Keratinocyte (primary cell): ENCODE results near the gene DDX42. TPM values are rescaled to one million over a fixed set of nuclear protein-coding genes. Genes with fewer than 3 reads are reported as not detected.

Experiments
- DNase-seq: peaks from one replicate; pipeline ENCODE4 v3.0.0-alpha.2; 2011; ENCODE audit warnings: low read depth, missing footprints, low spot score
- FAIRE-seq: peaks from 2 replicates; lab custom pipeline; 2011; peaks lifted over from hg19 to GRCh38; lab: Jason Lieb, UNC
- H2AFZ ChIP-seq: 2 replicates; pipeline ENCODE4 v1.6.0; 2012; ENCODE audit warnings: low read length, control low read depth, inconsistent platforms; ENCODE audit not compliant: control insufficient read depth
- H3K27ac ChIP-seq: 2 replicates; pipeline ENCODE4 v1.5.1; 2011; ENCODE audit warnings: low read length; ENCODE audit not compliant: control insufficient read depth, insufficient read depth
- H3K27me3 ChIP-seq: 3 replicates; pipeline ENCODE4 v1.6.0; 2011; ENCODE audit warnings: low read length; ENCODE audit not compliant: control insufficient read depth, insufficient read depth; ENCODE audit errors: extremely low read depth
- H3K36me3 ChIP-seq, 2 experiments: 2 replicates in 1 of 2; 3 replicates in 1 of 2; pipeline ENCODE4 v1.5.1; 2011; ENCODE audit warnings: low read length in 2 of 2, mild to moderate bottlenecking in 1 of 2; ENCODE audit not compliant: control insufficient read depth in 2 of 2, insufficient read depth in 2 of 2; ENCODE audit errors: extremely low read depth in 1 of 2
- H3K4me1 ChIP-seq: 3 replicates; pipeline ENCODE4 v1.5.1; 2011; ENCODE audit warnings: low read length; ENCODE audit not compliant: control insufficient read depth, insufficient read depth; ENCODE audit errors: extremely low read depth
- H3K4me2 ChIP-seq: 3 replicates; pipeline ENCODE4 v1.6.0; 2011; ENCODE audit warnings: low read depth, low read length; ENCODE audit not compliant: control insufficient read depth, insufficient read depth; ENCODE audit errors: extremely low read depth
- H3K4me3 ChIP-seq, 3 experiments: fragments of 200-600 bp in 1 of 3; sonication (generic) in 1 of 3; 2 replicates in 2 of 3; 3 replicates in 1 of 3; pipeline ENCODE4 v1.5.1; 2011 to 2016; ENCODE audit warnings: low read length in 3 of 3, mild to moderate bottlenecking in 3 of 3, control low read depth in 2 of 3, inconsistent platforms in 1 of 3, low read depth in 1 of 3, mixed read lengths in 1 of 3, mixed run types in 1 of 3, moderate library complexity in 1 of 3; ENCODE audit not compliant: control insufficient read depth in 2 of 3, insufficient read depth in 2 of 3; ENCODE audit errors: extremely low read depth in 1 of 3
- H3K79me2 ChIP-seq: 2 replicates; pipeline ENCODE4 v1.6.0; 2012; ENCODE audit warnings: low read length; ENCODE audit not compliant: control insufficient read depth, insufficient read depth
- H3K9ac ChIP-seq: 3 replicates; pipeline ENCODE4 v1.6.0; 2011; ENCODE audit warnings: low read length; ENCODE audit not compliant: control insufficient read depth, insufficient read depth; ENCODE audit errors: extremely low read depth
- H3K9me1 ChIP-seq: 3 replicates; pipeline ENCODE4 v1.6.0; 2011; ENCODE audit warnings: low read length; ENCODE audit not compliant: control insufficient read depth, insufficient read depth; ENCODE audit errors: extremely low read depth
- H3K9me3 ChIP-seq: 2 replicates; pipeline ENCODE4 v1.5.1; 2012; ENCODE audit warnings: low read depth, low read length; ENCODE audit not compliant: control insufficient read depth
- H4K20me1 ChIP-seq: 3 replicates; pipeline ENCODE4 v1.6.0; 2011; ENCODE audit warnings: low read length; ENCODE audit not compliant: control insufficient read depth, insufficient read depth; ENCODE audit errors: extremely low read depth
- CTCF ChIP-seq, 3 experiments: IDR thresholded peaks in 1 of 3; conservative IDR thresholded peaks in 1 of 3; optimal IDR thresholded peaks in 1 of 3; 2 replicates in 2 of 3; 3 replicates in 1 of 3; pipeline versions ENCODE3 to v1.5.1; 2011; ENCODE audit warnings: low read length in 3 of 3, mild to moderate bottlenecking in 3 of 3, moderate library complexity in 2 of 3, control low read depth in 1 of 3, inconsistent platforms in 1 of 3; ENCODE audit not compliant: insufficient read depth in 2 of 3; ENCODE audit errors: extremely low read depth in 1 of 3
- EZH2 ChIP-seq: IDR thresholded peaks from one replicate; pipeline ENCODE4 v1.6.1; 2012; ENCODE audit warnings: inconsistent platforms, mild to moderate bottlenecking, low read length, moderate library complexity
- dilution Hi-C: fragments of 300-500 bp; cut with MboI; formaldehyde crosslinking; loops from one replicate; pipeline ENCODE4 v1.7.0; 2020; ENCODE audit warnings: low sequenced_read_pairs; ENCODE audit not compliant: extremely low pct_ligation_motif_present
- polyA plus RNA-seq, 5 experiments: library from polyadenylated mRNA; depleted of rRNA in 3 of 5; stranded (reverse) in 3 of 5; stranded (forward) in 1 of 5; unstranded in 1 of 5; fragments of >200 nt; gene quantifications; 1 replicate in 1 of 5; 2 replicates in 3 of 5; 3 replicates in 1 of 5; pipeline versions ENCODE4 v1.2.1 to v1.2.3, GENCODE V29; 2011 to 2012; ENCODE audit warnings: missing spikeins in 2 of 5, low read depth in 1 of 5, low replicate concordance in 1 of 5

The DDX42 gene
- polyA plus RNA-seq, 1 donor (not counting 4 experiments of a cell fraction or from before 2014, with no cell fraction given): 116 TPM

GRCh38 chr17:63836811-63837210 lies 62.8 kb downstream of the DDX42 start:
- H3K9ac ChIP-seq: no peak overlapping the region
- H3K79me2 ChIP-seq: peaks cover 52% of the 10 kb centered on the region
- peaks cover 49% of the 10 kb centered on the region for H3K4me1 ChIP-seq
- H3K36me3 ChIP-seq: peaks cover 35 to 45% of the 10 kb centered on the region in 2 experiments
- no peak overlapping the region for H2AFZ ChIP-seq
- no peak overlapping the region for H3K27ac ChIP-seq
- peaks cover 2% of the 10 kb centered on the region for H3K9me1 ChIP-seq
- FAIRE-seq (no peak), DNase-seq (no peak)
- no peak overlapping the region for H3K4me2 ChIP-seq
- no peaks in the 10 kb centered on the region for H3K27me3 ChIP-seq
- H3K9me3 ChIP-seq: no peaks in the 10 kb centered on the region
- peaks cover 11% of the 10 kb centered on the region for H4K20me1 ChIP-seq
- dilution Hi-C loops: no loop called here
- no peak overlapping the region for H3K4me3 ChIP-seq
- TF ChIP-seq CTCF (optimal IDR thresholded peaks at IDR 0.05 in 1 of 3, IDR thresholded peaks at IDR 0.05 in 1 of 3, conservative IDR thresholded peaks at IDR 0.05 in 1 of 3; ENCODE audit: extremely low read depth in 1 of 3, insufficient read depth in 2 of 3, low read length in 3 of 3): no peak
- no peak for TF ChIP-seq EZH2

- Histone ChIP-seq H4K20me1 (peaks cover 11% of the 10 kb centered on the region), H3K4me1 (peaks cover 49% of the 10 kb centered on the region)
Observed at GRCh38 chr17:63837480-63837879, 63.5 kb downstream of the DDX42 start.

More at GRCh38 chr17:63837480-63837879, 63.5 kb downstream of the DDX42 start:
- no peak for TF ChIP-seq CTCF (optimal IDR thresholded peaks at IDR 0.05 in 1 of 3, IDR thresholded peaks at IDR 0.05 in 1 of 3, conservative IDR thresholded peaks at IDR 0.05 in 1 of 3; ENCODE audit: extremely low read depth in 1 of 3, insufficient read depth in 2 of 3, low read length in 3 of 3)
- TF ChIP-seq EZH2: no peak
- Histone ChIP-seq H3K4me3 (no peak overlapping the region), H3K79me2 (peaks cover 55% of the 10 kb centered on the region), H3K27me3 (no peaks in the 10 kb centered on the region), H3K9me1 (peaks cover 2% of the 10 kb centered on the region), H3K4me2 (no peak overlapping the region), H3K36me3 (peaks cover 29 to 41% of the 10 kb centered on the region in 2 experiments), H2AFZ (no peak overlapping the region), H3K27ac (no peak overlapping the region), H3K9me3 (no peaks in the 10 kb centered on the region), H3K9ac (no peak overlapping the region)
- DNase-seq: no peak
- FAIRE-seq: no peak
- dilution Hi-C loops: no loop called here
